NT2/D1 (cell line): ENCODE measurements around the gene PRKD2.

Experiments used
- SUZ12 ChIP-seq: IDR thresholded peaks from 2 replicates; pipeline ENCODE4 v1.6.1; 2011; ENCODE audit not compliant: insufficient read length, insufficient read depth; ENCODE audit errors: extremely low read depth
- YY1 ChIP-seq: IDR thresholded peaks from 2 replicates; pipeline ENCODE4 v1.6.1; 2011; ENCODE audit not compliant: insufficient read length, insufficient read depth
- ZNF274 ChIP-seq: IDR thresholded peaks from 2 replicates; pipeline ENCODE4 v1.6.1; 2011; ENCODE audit warnings: mild to moderate bottlenecking, low read depth, low read length

DNA sequence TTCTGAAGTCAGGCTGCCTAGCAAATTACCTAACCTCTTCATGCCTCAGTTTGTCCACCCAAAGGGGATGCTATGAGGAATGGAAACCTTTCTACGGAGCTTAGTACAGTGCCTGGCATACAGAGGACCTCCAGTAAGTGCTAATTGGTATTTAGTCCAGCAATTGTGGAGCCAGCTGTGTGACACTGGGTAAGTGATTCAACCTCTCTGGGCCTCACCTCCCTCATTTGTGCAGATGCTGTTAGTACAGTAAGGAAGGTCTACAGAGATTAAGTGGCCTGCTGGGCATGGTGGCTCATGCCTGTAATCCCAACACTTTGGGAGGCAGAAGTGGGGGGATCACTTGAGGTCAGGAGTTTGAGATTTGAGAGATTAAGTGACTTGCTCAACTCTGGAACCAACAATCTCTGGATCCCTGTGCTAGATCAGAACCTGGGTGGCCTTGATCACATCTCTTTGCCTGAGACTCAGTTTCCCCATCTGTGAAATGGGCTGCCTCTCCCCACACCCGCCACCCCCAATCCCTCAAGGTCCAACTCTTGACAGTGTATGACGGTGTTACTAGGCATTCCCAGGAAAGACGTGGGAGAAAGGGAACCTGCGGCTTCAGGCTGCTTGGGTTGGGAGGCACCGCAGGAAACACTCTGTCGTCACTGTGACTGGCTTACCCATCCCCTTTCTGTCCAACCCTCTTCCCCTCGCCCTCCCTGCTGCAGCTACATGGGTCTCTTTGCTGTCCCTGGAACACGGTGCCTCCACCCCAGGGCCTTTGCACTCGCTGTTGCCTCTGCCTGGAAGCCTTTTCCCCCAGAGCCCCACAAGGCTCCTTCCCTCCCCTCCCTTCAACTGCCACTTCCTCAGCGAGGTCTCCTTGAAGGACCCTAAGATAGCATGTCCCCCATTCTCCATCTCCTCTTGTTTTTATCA lies 18.3 kb downstream of the PRKD2 start:
- TF ChIP-seq ZNF274 (no peak), YY1 (no peak), SUZ12 (no peak)
